Stomach smooth muscle (tissue), 2 donors: Measurements from ENCODE around the gene SMARCC2.

Experiments used
- H3K27ac ChIP-seq: one replicate; pipeline ENCODE4 v1.7.0; 2013; ENCODE audit warnings: mild to moderate bottlenecking, low read length, inconsistent platforms
- H3K27me3 ChIP-seq, 2 donors: one replicate each; pipeline ENCODE4 v1.7.0; 2013; ENCODE audit warnings: low read length in 2 of 2; ENCODE audit not compliant: insufficient read depth in 2 of 2, control insufficient read depth in 1 of 2
- H3K36me3 ChIP-seq, 2 donors: one replicate each; pipeline ENCODE4 v1.7.0; 2013; ENCODE audit warnings: low read length in 2 of 2; ENCODE audit not compliant: control insufficient read depth in 2 of 2, insufficient read depth in 2 of 2
- H3K4me1 ChIP-seq: one replicate; pipeline ENCODE4 v1.7.0; 2013; ENCODE audit warnings: low read length; ENCODE audit not compliant: control insufficient read depth, insufficient read depth
- H3K4me3 ChIP-seq, 2 donors: one replicate each; pipeline ENCODE4 v1.7.0; 2013; ENCODE audit warnings: low read length in 2 of 2
- H3K9ac ChIP-seq, 2 donors: one replicate each; pipeline ENCODE4 v1.7.0; 2013; ENCODE audit warnings: low read length in 2 of 2, mild to moderate bottlenecking in 1 of 2
- H3K9me3 ChIP-seq, 2 donors: one replicate each; pipeline ENCODE4 v1.7.0; 2013; ENCODE audit warnings: low read length in 2 of 2; ENCODE audit not compliant: control insufficient read depth in 2 of 2
- donor health status: healthy.
- donor health status: Pancreatic carcinoma.

SMARCC2 gene

GRCh38 chr12:56224102-56224701 lies 34.9 kb upstream of the SMARCC2 start, which contains the start of gene NABP2:
Gene NABP2 (plus strand): TSS chr12:56224342. CDS start chr12:56224857, 515 bp downstream.
- Histone ChIP-seq H3K9me3 (no peaks in the 10 kb centered on the region), H3K27ac (peak within 1 kb of the TSS; percentile 84), H3K4me1 (peaks cover 46% of the 10 kb centered on the region), H3K9ac (peak within 1 kb of the TSS; percentile 81 to 88), H3K36me3 (peaks cover 0 to 9% of the 10 kb centered on the region in 2 donors), H3K4me3 (peak within 1 kb of the TSS; percentile 84 to 89), H3K27me3 (no peaks in the 10 kb centered on the region)

GRCh38 chr12:56223571-56224101 lies 34.4 kb upstream of the SMARCC2 start:
- Histone ChIP-seq H3K27ac (peak overlapping the region; percentile 84), H3K9ac (peak overlapping the region; percentile 55 to 74), H3K4me1 (peaks cover 46% of the 10 kb centered on the region), H3K4me3 (peak overlapping the region; percentile 72 to 84), H3K27me3 (no peaks in the 10 kb centered on the region), H3K36me3 (peaks cover 0 to 7% of the 10 kb centered on the region in 2 donors), H3K9me3 (no peaks in the 10 kb centered on the region)

GRCh38 chr12:56222531-56222895 lies 33.2 kb upstream of the SMARCC2 start:
- H3K4me1 ChIP-seq, result peaks cover 46% of the 10 kb centered on the region
- H3K4me3 ChIP-seq, result peak overlapping the region; percentile 85 to 87
- no peaks in the 10 kb centered on the region for H3K27me3 ChIP-seq
- peak overlapping the region; percentile 92 to 93 for H3K9ac ChIP-seq
- H3K9me3 ChIP-seq, result no peaks in the 10 kb centered on the region
- peak overlapping the region; percentile 97 for H3K27ac ChIP-seq
- peaks cover 0 to 7% of the 10 kb centered on the region in 2 donors for H3K36me3 ChIP-seq

- peak within 1 kb of the TSS; percentile 92 to 93 for H3K9ac ChIP-seq
- H3K4me1 ChIP-seq, result peaks cover 46% of the 10 kb centered on the region
- peaks cover 0 to 7% of the 10 kb centered on the region in 2 donors for H3K36me3 ChIP-seq
- H3K27ac ChIP-seq, result peak within 1 kb of the TSS; percentile 97
- H3K9me3 ChIP-seq, result no peaks in the 10 kb centered on the region
- peak within 1 kb of the TSS; percentile 85 to 87 for H3K4me3 ChIP-seq
- H3K27me3 ChIP-seq, result no peaks in the 10 kb centered on the region
Measured at GRCh38 chr12:56221757-56222530, 32.7 kb upstream of the SMARCC2 start, which contains the start of gene RNF41. Gene RNF41 (minus strand): TSS chr12:56221922. CDS start chr12:56214047, 7,875 bp downstream.

- H3K4me3 ChIP-seq, result peak overlapping the region; percentile 85 to 87
- peak overlapping the region; percentile 92 to 93 for H3K9ac ChIP-seq
- no peaks in the 10 kb centered on the region for H3K27me3 ChIP-seq
- peaks cover 46% of the 10 kb centered on the region for H3K4me1 ChIP-seq
- no peaks in the 10 kb centered on the region for H3K9me3 ChIP-seq
- peaks cover 4 to 11% of the 10 kb centered on the region in 2 donors for H3K36me3 ChIP-seq
- peak overlapping the region; percentile 97 for H3K27ac ChIP-seq
Measured at GRCh38 chr12:56221232-56221756, 32.0 kb upstream of the SMARCC2 start.

GRCh38 chr12:56220611-56221231 lies 31.4 kb upstream of the SMARCC2 start:
- Histone ChIP-seq H3K27ac (peak overlapping the region; percentile 97), H3K27me3 (no peaks in the 10 kb centered on the region), H3K9me3 (no peaks in the 10 kb centered on the region), H3K4me1 (peaks cover 46% of the 10 kb centered on the region), H3K9ac (peak overlapping the region; percentile 92 to 93), H3K4me3 (peak overlapping the region; percentile 85 to 87), H3K36me3 (peaks cover 5 to 12% of the 10 kb centered on the region in 2 donors)

GRCh38 chr12:56219840-56220239 lies 30.6 kb upstream of the SMARCC2 start:
- Histone ChIP-seq H3K36me3 (peaks cover 11 to 12% of the 10 kb centered on the region in 2 donors), H3K9ac (no peak overlapping the region), H3K27me3 (no peaks in the 10 kb centered on the region), H3K9me3 (no peaks in the 10 kb centered on the region), H3K4me3 (no peak overlapping the region), H3K4me1 (peaks cover 41% of the 10 kb centered on the region), H3K27ac (no peak overlapping the region)

GRCh38 chr12:56216461-56216860 lies 27.2 kb upstream of the SMARCC2 start:
- Histone ChIP-seq H3K27me3 (no peaks in the 10 kb centered on the region), H3K9me3 (no peaks in the 10 kb centered on the region), H3K4me3 (no peak overlapping the region), H3K36me3 (peaks cover 37% of the 10 kb centered on the region in 2 donors), H3K4me1 (peaks cover 17% of the 10 kb centered on the region), H3K9ac (peak overlapping the region in 1 of 2 donors; percentile 5), H3K27ac (no peak overlapping the region)

- no peaks in the 10 kb centered on the region for H3K9me3 ChIP-seq
- H3K9ac ChIP-seq, result no peak overlapping the region
- no peak overlapping the region for H3K4me3 ChIP-seq
- H3K36me3 ChIP-seq, result peaks cover 48 to 49% of the 10 kb centered on the region in 2 donors
- no peak overlapping the region for H3K27ac ChIP-seq
- no peaks in the 10 kb centered on the region for H3K27me3 ChIP-seq
- no peaks in the 10 kb centered on the region for H3K4me1 ChIP-seq
Measured at GRCh38 chr12:56213878-56214277, 24.6 kb upstream of the SMARCC2 start.

- no peaks in the 10 kb centered on the region for H3K4me1 ChIP-seq
- H3K9ac ChIP-seq, result no peak overlapping the region
- H3K27me3 ChIP-seq, result no peaks in the 10 kb centered on the region
- H3K4me3 ChIP-seq, result no peak overlapping the region
- no peaks in the 10 kb centered on the region for H3K9me3 ChIP-seq
- H3K27ac ChIP-seq, result no peak overlapping the region
- peaks cover 56 to 58% of the 10 kb centered on the region in 2 donors for H3K36me3 ChIP-seq
Measured at GRCh38 chr12:56212361-56212760, 23.1 kb upstream of the SMARCC2 start.
